Activated naive CD8-positive, alpha-beta T cell treated with anti-CD3 and anti-CD28 coated beads, Interleukin-2, amount 50 U/mL, for 24 hours (primary cell): ENCODE data around the gene ZNF397.

Experiments used
- ATAC-seq: fragments of 150-1000 bp; cut with Tn5 transposase; one replicate; pipeline ENCODE4 v1.10.0; 2021
- DNase-seq: peaks from one replicate; pipeline ENCODE4 v3.0.0; 2021
- H3K27ac Mint-ChIP-seq: one replicate; pipeline ENCODE4 v1.8.0; 2021; ENCODE audit warnings: mild to moderate bottlenecking, mixed read lengths
- H3K27me3 Mint-ChIP-seq: one replicate; pipeline ENCODE4 v1.8.0; 2021; ENCODE audit warnings: mixed read lengths
- H3K36me3 Mint-ChIP-seq: one replicate; pipeline ENCODE4 v1.8.0; 2021; ENCODE audit warnings: low read depth, mixed read lengths
- H3K4me1 Mint-ChIP-seq: one replicate; pipeline ENCODE4 v1.8.0; 2021; ENCODE audit warnings: mixed read lengths
- H3K4me3 Mint-ChIP-seq: one replicate; pipeline ENCODE4 v1.8.0; 2021; ENCODE audit warnings: mild to moderate bottlenecking, moderate library complexity, mixed read lengths
- H3K9me3 Mint-ChIP-seq: one replicate; pipeline ENCODE4 v1.8.0; 2021; ENCODE audit warnings: mixed read lengths

ZNF397 gene

GRCh38 chr18:35296060-35296459 lies 55.2 kb downstream of the ZNF397 start:
- no peak overlapping the region for H3K4me3 Mint-ChIP-seq
- H3K27ac Mint-ChIP-seq, result no peak overlapping the region
- ATAC-seq (no peak), DNase-seq (no peak)
- H3K36me3 Mint-ChIP-seq, result peaks cover 77% of the 10 kb centered on the region
- H3K27me3 Mint-ChIP-seq, result no peaks in the 10 kb centered on the region
- peaks cover 28% of the 10 kb centered on the region for H3K9me3 Mint-ChIP-seq
- H3K4me1 Mint-ChIP-seq, result peaks cover 21% of the 10 kb centered on the region

GRCh38 chr18:35303610-35304009 lies 62.8 kb downstream of the ZNF397 start:
- ATAC-seq (no peak), DNase-seq (no peak)
- H3K27me3 Mint-ChIP-seq, result no peaks in the 10 kb centered on the region
- H3K4me1 Mint-ChIP-seq, result no peaks in the 10 kb centered on the region
- no peak overlapping the region for H3K27ac Mint-ChIP-seq
- no peak overlapping the region for H3K4me3 Mint-ChIP-seq
- peaks cover 79% of the 10 kb centered on the region for H3K9me3 Mint-ChIP-seq
- peaks cover 97% of the 10 kb centered on the region for H3K36me3 Mint-ChIP-seq

- no peak for ATAC-seq
- Mint-ChIP-seq H3K36me3 (peaks cover 78% of the 10 kb centered on the region), H3K27me3 (no peaks in the 10 kb centered on the region), H3K4me3 (no peak overlapping the region), H3K9me3 (peaks cover 74% of the 10 kb centered on the region), H3K27ac (no peak overlapping the region), H3K4me1 (no peaks in the 10 kb centered on the region)
- DNase-seq, result no peak
Measured at GRCh38 chr18:35306588-35307250, 65.9 kb downstream of the ZNF397 start.
